ENCODE results near the gene SERTM1. TPM values are rescaled to one million over a fixed set of nuclear protein-coding genes. Genes with fewer than 3 reads are reported as not detected.

The SERTM1 gene
- total and polyA plus RNA-seq, 10 of the 15 experiments (the other 5 are each of a cell fraction or from before 2014, with no cell fraction given) = not detected

DNA sequence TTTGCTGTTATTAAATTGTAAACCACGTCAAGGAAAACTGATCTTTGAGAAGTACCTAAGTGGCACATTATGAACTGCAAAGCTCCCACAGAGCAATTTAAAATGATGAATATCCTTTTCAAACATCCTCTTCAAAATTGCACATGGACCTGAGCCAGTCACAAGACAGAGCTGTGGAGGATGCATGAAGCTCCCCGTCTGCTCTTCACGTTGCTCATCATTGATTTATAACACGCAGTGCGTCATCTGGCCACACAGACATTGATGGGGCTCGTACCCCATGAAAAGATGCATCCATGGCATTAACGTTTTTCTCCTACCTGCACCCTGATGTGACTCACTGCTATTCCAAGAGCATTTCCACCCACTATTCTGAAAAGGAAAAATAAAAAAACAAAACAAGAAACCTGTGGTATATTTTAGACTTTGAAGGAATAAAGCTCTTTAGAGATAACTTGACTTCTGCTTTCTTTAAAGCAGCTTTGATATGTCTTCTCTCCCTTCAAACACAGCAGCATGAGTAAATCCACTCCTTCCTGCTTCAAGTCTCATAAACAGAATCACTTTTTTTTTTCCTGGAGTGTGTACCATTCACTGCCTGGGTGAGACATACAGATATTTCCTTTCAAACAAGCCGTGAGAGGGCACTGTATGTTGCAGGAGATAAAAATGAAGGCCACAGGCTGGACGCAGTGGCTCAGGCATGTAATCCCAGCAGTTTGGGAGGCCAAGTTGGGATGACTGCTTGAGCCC is 7.2 kb upstream of the SERTM1 start:
- intact Hi-C loops (cut with micrococcal nuclease; ENCODE audit: unreplicated experiment) (no loop called here), in situ Hi-C loops (cut with MboI) (no loop called here)
- H3K4me1 ChIP-seq (ENCODE audit: control insufficient read depth, insufficient read depth, low read length) = no peaks in the 10 kb centered on the region
- H2AFZ ChIP-seq (ENCODE audit: control insufficient read depth, low read depth, low read length) = no peak overlapping the region
- RAD21 ChIA-PET (ENCODE audit: unreplicated experiment) = no interaction called here
- no peak for ATAC-seq
- H3K79me2 ChIP-seq (ENCODE audit: control insufficient read depth, insufficient read depth, low read length) = no peaks in the 10 kb centered on the region
- CTCF ChIA-PET = no interaction called here
- H3K9ac ChIP-seq (ENCODE audit: control insufficient read depth, insufficient read depth, low read length) = no peak overlapping the region
- SMC1A ChIA-PET (ENCODE audit: uncharacterized antibody, unreplicated experiment) = no interaction called here
- no peaks in the 10 kb centered on the region; the same call in 2 of the 3 replicates for H3K9me3 ChIP-seq (replicated peaks; ENCODE audit: control insufficient read depth, insufficient read depth, low read length)
- no peaks in the 10 kb centered on the region for H4K20me1 ChIP-seq (ENCODE audit: control insufficient read depth, insufficient read depth)
- POLR2A ChIA-PET = no interaction called here
- H3K27ac ChIP-seq (ENCODE audit: control insufficient read depth, insufficient read depth) = no peak overlapping the region
- TF ChIP-seq, protein P1, sequence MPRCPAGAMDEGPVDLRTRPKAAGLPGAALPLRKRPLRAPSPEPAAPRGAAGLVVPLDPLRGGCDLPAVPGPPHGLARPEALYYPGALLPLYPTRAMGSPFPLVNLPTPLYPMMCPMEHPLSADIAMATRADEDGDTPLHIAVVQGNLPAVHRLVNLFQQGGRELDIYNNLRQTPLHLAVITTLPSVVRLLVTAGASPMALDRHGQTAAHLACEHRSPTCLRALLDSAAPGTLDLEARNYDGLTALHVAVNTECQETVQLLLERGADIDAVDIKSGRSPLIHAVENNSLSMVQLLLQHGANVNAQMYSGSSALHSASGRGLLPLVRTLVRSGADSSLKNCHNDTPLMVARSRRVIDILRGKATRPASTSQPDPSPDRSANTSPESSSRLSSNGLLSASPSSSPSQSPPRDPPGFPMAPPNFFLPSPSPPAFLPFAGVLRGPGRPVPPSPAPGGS (IDR thresholded peaks at IDR 0.05; ENCODE audit: borderline replicate concordance, insufficient read depth, low read depth, low read length, poor library complexity, severe bottlenecking) = no peak
- TF ChIP-seq SPI1 (IDR thresholded peaks at IDR 0.05; ENCODE audit: borderline replicate concordance, insufficient read depth, low read depth, low read length) (no peak), NFYB (IDR thresholded peaks at IDR 0.05; ENCODE audit: insufficient read depth, low read depth, low read length) (no peak), STAT3 (IDR thresholded peaks at IDR 0.05; ENCODE audit: low read depth, low read length) (no peak), RB1 (IDR thresholded peaks at IDR 0.05; ENCODE audit: borderline replicate concordance) (no peak), CBFB (IDR thresholded peaks at IDR 0.05; ENCODE audit: low read depth) (no peak), TAF1 (IDR thresholded peaks at IDR 0.05; ENCODE audit: borderline replicate concordance, low read depth, low read length) (no peak), FOXK2 (IDR thresholded peaks at IDR 0.05) (no peak), DPF2 (IDR thresholded peaks at IDR 0.05) (no peak), MEF2B (IDR thresholded peaks at IDR 0.05; ENCODE audit: partially characterized antibody, poor library complexity, severe bottlenecking) (no peak)
- TF ChIP-seq, protein P2, sequence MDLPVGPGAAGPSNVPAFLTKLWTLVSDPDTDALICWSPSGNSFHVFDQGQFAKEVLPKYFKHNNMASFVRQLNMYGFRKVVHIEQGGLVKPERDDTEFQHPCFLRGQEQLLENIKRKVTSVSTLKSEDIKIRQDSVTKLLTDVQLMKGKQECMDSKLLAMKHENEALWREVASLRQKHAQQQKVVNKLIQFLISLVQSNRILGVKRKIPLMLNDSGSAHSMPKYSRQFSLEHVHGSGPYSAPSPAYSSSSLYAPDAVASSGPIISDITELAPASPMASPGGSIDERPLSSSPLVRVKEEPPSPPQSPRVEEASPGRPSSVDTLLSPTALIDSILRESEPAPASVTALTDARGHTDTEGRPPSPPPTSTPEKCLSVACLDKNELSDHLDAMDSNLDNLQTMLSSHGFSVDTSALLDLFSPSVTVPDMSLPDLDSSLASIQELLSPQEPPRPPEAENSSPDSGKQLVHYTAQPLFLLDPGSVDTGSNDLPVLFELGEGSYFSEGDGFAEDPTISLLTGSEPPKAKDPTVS (IDR thresholded peaks at IDR 0.05; ENCODE audit: low read depth, low read length) = no peak
- H3K36me3 ChIP-seq (ENCODE audit: control insufficient read depth in 2 of 2, insufficient read depth in 2 of 2, low read length in 1 of 2) = no peaks in the 10 kb centered on the region
- 27% methylated on average over 9 of the region's 9 CpGs for WGBS (ENCODE audit: insufficient coverage, insufficient replicate concordance, low lambda C conversion rate, missing lambda C conversion rate)
- FAIRE-seq = no peak
- H3K4me2 ChIP-seq (ENCODE audit: control insufficient read depth, insufficient read depth) = no peak overlapping the region
- no TSS peak for BruUV-seq (replicated peaks)
- H3K4me3 ChIP-seq = no peak overlapping the region
- no peak for DNase-seq (ENCODE audit: low read depth, low spot score)
- no peaks in the 10 kb centered on the region for H3K27me3 ChIP-seq (replicated peaks in 1 of 2; ENCODE audit: control insufficient read depth in 2 of 2, insufficient read depth in 2 of 2, low read length in 1 of 2)

Measured in GM12878 (cell line).